GM18951 (cell line): ENCODE data around the gene SPDEF.

Experiments
- POLR2A ChIP-seq: IDR thresholded peaks from 4 replicates; pipeline ENCODE4 v1.6.1; 2011; ENCODE audit warnings: mild to moderate bottlenecking; ENCODE audit not compliant: insufficient read length, insufficient read depth; ENCODE audit errors: extremely low read depth
- in situ Hi-C: fragments of 300-500 bp; cut with MboI; formaldehyde crosslinking; loops from one replicate; pipeline ENCODE4 v1.12.0; 2022; ENCODE audit warnings: low sequenced_read_pairs, mixed read lengths, inconsistent platforms; ENCODE audit not compliant: unreplicated experiment

SPDEF gene

DNA sequence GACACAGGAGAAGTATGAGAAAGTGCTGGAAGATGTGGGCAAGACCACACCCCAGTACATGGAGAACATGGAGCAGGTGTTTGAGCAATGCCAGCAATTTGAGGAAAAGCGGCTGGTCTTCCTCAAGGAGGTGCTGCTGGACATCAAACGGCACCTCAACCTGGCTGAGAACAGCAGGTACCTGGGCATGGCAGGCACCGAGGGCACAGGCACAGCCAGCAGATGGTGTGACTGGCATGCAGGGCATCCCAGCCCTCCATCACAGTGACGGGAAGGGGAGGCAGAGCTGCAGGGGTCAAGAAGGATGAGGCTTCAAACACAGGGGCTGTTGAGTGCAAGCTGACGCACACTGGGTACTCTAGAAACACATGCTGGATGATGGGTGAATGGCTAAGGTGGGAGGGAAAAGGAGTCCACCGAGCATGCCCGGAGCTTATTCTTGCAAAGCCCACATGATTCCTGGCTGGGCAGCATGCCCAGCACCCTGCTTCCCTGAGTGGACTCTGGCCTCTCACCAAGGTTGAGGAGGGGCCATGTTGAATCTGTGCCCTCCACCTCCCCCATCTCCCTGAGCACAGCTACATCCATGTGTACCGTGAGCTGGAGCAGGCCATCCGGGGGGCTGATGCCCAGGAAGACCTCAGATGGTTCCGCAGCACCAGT lies 26.3 kb downstream of the SPDEF start:
- no peak for TF ChIP-seq POLR2A
- in situ Hi-C loops, result no loop called here

GRCh38 chr6:34528996-34529664 lies 27.0 kb downstream of the SPDEF start:
- in situ Hi-C loops, result no loop called here
- TF ChIP-seq POLR2A, result no peak

GRCh38 chr6:34527751-34528670 lies 28.1 kb downstream of the SPDEF start:
- no peak for TF ChIP-seq POLR2A
- in situ Hi-C loops, result no loop called here

GRCh38 chr6:34526992-34527728 lies 29.0 kb downstream of the SPDEF start:
- TF ChIP-seq POLR2A, result no peak
- in situ Hi-C loops, result no loop called here

- in situ Hi-C loops, result no loop called here
- TF ChIP-seq POLR2A, result no peak
Measured at GRCh38 chr6:34526241-34526972, 29.7 kb downstream of the SPDEF start.

DNA sequence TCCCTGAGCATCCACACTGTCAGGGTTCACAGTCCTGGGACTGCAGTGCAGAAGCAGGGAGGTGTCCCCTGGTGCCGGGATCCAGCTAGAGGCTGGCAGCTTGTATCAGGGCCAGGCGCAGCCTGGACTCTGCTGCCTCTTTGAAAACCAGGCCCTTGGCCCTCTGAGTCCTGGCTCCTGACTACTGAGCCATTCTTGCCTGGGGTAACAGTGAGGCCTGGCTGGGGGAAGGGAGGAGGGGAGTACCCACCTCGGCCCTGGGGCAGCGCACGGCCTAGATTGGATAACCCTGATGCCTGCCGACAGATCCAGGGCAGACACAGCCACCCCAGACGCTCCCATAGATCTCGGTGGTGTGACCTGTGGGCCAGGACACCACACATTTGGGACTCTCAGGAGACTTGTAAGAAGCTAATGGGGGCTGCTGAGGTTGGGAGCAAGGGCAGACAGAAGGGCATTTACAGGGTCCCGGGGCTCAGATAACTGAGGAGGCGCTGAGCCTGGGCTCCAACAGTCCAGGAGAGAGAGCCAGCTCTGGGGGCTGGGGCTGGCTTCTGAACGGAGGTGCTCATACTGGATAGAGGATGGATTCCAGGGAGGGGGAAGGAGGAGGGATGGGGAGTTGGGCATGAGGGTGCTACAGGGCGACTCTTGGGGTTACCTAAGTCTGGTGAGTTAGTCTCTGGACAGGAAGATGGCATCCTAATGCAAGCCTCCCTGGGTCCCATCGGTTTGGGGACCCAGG lies 30.5 kb downstream of the SPDEF start:
- in situ Hi-C loops, result no loop called here
- TF ChIP-seq POLR2A, result no peak

GRCh38 chr6:34524971-34525370 lies 31.2 kb downstream of the SPDEF start:
- in situ Hi-C loops, result no loop called here
- TF ChIP-seq POLR2A, result no peak

- in situ Hi-C loops, result no loop called here
- TF ChIP-seq POLR2A, result no peak
Measured at GRCh38 chr6:34524499-34524898, 31.6 kb downstream of the SPDEF start.

DNA sequence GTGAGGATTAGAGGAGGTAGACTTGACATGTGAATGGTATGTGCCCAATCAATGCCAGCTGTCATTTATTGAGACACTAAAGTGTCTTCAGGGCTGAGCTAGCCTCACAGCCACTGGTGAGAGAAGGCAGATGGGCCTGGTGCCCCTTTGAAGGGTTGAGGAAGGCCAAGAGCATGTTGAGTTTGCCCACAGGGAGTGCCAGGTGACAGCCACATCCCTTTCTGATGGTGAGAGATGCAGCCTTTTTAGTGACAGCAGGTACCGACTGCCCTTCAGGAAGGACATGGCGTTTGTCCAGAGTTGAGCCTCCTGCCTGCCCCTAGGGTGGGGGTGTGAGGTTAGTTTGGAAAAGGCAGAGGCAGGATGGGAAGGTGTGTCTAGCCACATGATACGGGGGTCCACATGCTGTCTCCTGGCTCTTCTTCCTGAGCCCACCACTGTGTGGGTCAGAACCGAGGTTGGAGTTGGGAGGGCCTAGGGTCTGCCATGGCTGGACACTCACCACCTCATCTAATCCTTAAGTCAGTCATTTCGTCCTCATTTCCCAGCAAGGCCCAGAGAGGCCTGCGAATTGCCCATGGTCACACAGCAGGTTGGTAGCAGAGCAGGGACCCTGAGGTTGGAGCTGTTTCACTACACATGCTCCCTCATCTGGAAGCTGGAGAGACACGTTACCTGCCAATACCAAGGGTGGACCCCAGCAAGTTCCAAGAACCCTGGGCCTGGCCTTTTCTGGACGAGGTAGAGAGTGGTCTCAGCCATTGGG lies 32.5 kb downstream of the SPDEF start:
- in situ Hi-C loops, result no loop called here
- TF ChIP-seq POLR2A, result no peak

GRCh38 chr6:34522761-34523160 lies 33.4 kb downstream of the SPDEF start:
- TF ChIP-seq POLR2A, result no peak
- in situ Hi-C loops, result no loop called here
